SKM-1 treated with dmso at 0.1 percent for 144 hours (cell line): ENCODE data around the gene CEBPE.

Experiments
- DNase-seq: peaks from one replicate; lab custom pipeline; 2025; ENCODE audit not compliant: unreplicated experiment; lab: John Stamatoyannopoulos, UW

The CEBPE gene

GRCh38 chr14:23104591-23105347, 14.3 kb downstream of the CEBPE start, which contains the start of gene CIROP:
Gene CIROP, minus strand, starts transcription at chr14:23104989. Its CDS starts 69 bp downstream, at chr14:23104920.
- no peak for DNase-seq

- no peak for DNase-seq
Measured at GRCh38 chr14:23104070-23104590, 14.9 kb downstream of the CEBPE start.

- no peak for DNase-seq
Measured at GRCh38 chr14:23103581-23103980, 15.5 kb downstream of the CEBPE start.

GRCh38 chr14:23102801-23103200, 16.3 kb downstream of the CEBPE start:
- DNase-seq = no peak

- no peak for DNase-seq
Measured at GRCh38 chr14:23101986-23102625, 16.9 kb downstream of the CEBPE start.

GRCh38 chr14:23101213-23101970, 17.7 kb downstream of the CEBPE start:
- DNase-seq = no peak

- DNase-seq = no peak
Measured at GRCh38 chr14:23099212-23099861, 19.7 kb downstream of the CEBPE start.

- no peak for DNase-seq
Measured at GRCh38 chr14:23097786-23098185, 21.3 kb downstream of the CEBPE start.

GRCh38 chr14:23095196-23096108, 23.6 kb downstream of the CEBPE start, which contains the start of gene C14orf119:
Gene C14orf119, plus strand, starts transcription at chr14:23095505. Its CDS starts 2,154 bp downstream, at chr14:23097659.
- no peak for DNase-seq

GRCh38 chr14:23094666-23095195, 24.3 kb downstream of the CEBPE start, which contains the start of gene ACIN1:
Gene ACIN1, minus strand, starts transcription at chr14:23095136. Its CDS starts 24 bp downstream, at chr14:23095112.
- DNase-seq = no peak

- DNase-seq = no peak
Measured at GRCh38 chr14:23093991-23094665, 24.9 kb downstream of the CEBPE start.

- no peak for DNase-seq
Measured at GRCh38 chr14:23093526-23093925, 25.5 kb downstream of the CEBPE start.

GRCh38 chr14:23093104-23093503, 26.0 kb downstream of the CEBPE start:
- DNase-seq = no peak

- no peak for DNase-seq
Measured at GRCh38 chr14:23091294-23092225, 27.5 kb downstream of the CEBPE start.

- no peak for DNase-seq
Measured at GRCh38 chr14:23090254-23090636, 28.8 kb downstream of the CEBPE start.

GRCh38 chr14:23089498-23090253, 29.4 kb downstream of the CEBPE start:
- DNase-seq = no peak

- no peak for DNase-seq
Measured at GRCh38 chr14:23086565-23086964, 32.5 kb downstream of the CEBPE start.
